MCF 10A (cell line): ENCODE measurements around the gene CCDC73. TPM values are rescaled to one million over a fixed set of nuclear protein-coding genes. Genes with fewer than 3 reads are reported as not detected.

Source experiments
- BruUV-seq: library from RNA; stranded (reverse); fragments of 400-500 nt; replicated peaks from 2 replicates; lab custom pipeline; 2021; lab: Mats Ljungman, UMichigan
- CTCF ChIA-PET: fragments of 300-600 bp; sonication (Branson Sonifier 250); formaldehyde crosslinking; extraction: SDS; loops from one replicate; lab custom pipeline; 2021; ENCODE audit warnings: antibody characterized with exemption, inconsistent platforms; lab: Yijun Ruan, JAX
- POLR2A ChIA-PET: fragments of 300-600, 350-650 bp; sonication (Branson Sonifier 250); formaldehyde crosslinking; extraction: SDS; loops from one replicate; lab custom pipeline; 2020; ENCODE audit warnings: antibody characterized with exemption, inconsistent platforms; lab: Yijun Ruan, JAX
- DNase-seq: peaks from one replicate; pipeline ENCODE4 v3.0.0-alpha.2; 2018; ENCODE audit not compliant: unreplicated experiment
- H3K27ac Mint-ChIP-seq: one replicate; pipeline ENCODE4 v1.8.0; 2022; ENCODE audit warnings: mild to moderate bottlenecking, low read depth, mixed read lengths; ENCODE audit not compliant: unreplicated experiment
- H3K27me3 Mint-ChIP-seq: one replicate; pipeline ENCODE4 v1.8.0; 2022; ENCODE audit warnings: mixed read lengths; ENCODE audit not compliant: insufficient read depth, unreplicated experiment
- H3K36me3 Mint-ChIP-seq: one replicate; pipeline ENCODE4 v1.8.0; 2022; ENCODE audit warnings: mild to moderate bottlenecking, moderate library complexity, mixed read lengths; ENCODE audit not compliant: insufficient read depth, unreplicated experiment
- H3K4me1 Mint-ChIP-seq: one replicate; pipeline ENCODE4 v1.8.0; 2022; ENCODE audit warnings: mixed read lengths; ENCODE audit not compliant: insufficient read depth, unreplicated experiment
- H3K4me3 Mint-ChIP-seq: one replicate; pipeline ENCODE4 v1.8.0; 2022; ENCODE audit warnings: mild to moderate bottlenecking, moderate library complexity, mixed read lengths; ENCODE audit not compliant: unreplicated experiment
- H3K9me3 Mint-ChIP-seq: one replicate; pipeline ENCODE4 v1.8.0; 2022; ENCODE audit warnings: mixed read lengths; ENCODE audit not compliant: unreplicated experiment
- CTCF ChIP-seq: fragments of 200-600 bp; IDR thresholded peaks from one replicate; pipeline ENCODE4 v1.8.0; 2022; ENCODE audit warnings: antibody characterized with exemption, mild to moderate bottlenecking; ENCODE audit not compliant: unreplicated experiment
- intact Hi-C: fragments of 100-400 bp; cut with micrococcal nuclease; formaldehyde crosslinking; loops from 2 replicates; pipeline ENCODE4 v1.14.1; 2022
- total RNA-seq: library from RNA; stranded (reverse); gene quantifications from 2 replicates; pipeline ENCODE4 v1.2.3, GENCODE V29; 2022

CCDC73 gene
- total RNA-seq, 1 experiment from 2014 or later: 0.09 TPM

DNA sequence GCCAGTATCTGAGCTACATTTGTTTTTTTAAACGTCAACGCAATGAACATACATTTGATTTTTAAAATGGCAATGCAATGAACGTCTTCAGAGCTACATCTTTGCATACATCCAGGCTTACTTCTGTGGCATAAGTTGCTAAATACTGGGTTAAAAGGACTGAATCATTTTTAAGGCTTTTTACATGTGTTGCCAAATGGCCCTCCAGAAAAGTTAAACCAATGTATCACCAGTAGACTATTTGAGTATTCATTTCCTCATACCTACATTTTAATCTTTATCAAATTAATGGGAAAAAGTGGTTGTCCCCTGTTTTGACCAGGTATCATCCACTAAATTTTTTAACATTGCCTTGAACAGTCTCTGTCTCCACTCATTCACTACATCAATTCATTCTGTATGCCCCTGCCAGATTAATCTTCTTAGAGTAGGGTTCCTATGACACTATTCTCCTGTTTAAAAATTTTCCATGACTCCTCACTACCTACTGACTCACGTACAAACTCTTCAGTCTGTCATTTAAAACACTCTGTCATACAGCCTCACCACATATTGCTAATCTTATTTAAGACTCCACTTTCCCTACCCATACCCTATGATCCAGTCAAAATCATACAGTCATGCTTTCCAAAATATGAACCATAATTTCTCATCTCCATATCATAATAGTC, 22.9 kb upstream of the CCDC73 start:
- Mint-ChIP-seq H3K27ac (no peak overlapping the region), H3K4me1 (peaks cover 17% of the 10 kb centered on the region), H3K9me3 (no peaks in the 10 kb centered on the region), H3K4me3 (no peak overlapping the region), H3K36me3 (no peaks in the 10 kb centered on the region), H3K27me3 (no peaks in the 10 kb centered on the region)
- POLR2A ChIA-PET: interaction anchor here (0.7 to 1.4 kb wide), 2 partner anchors 12 to 75 kb away, joined by 3 to 5 read pairs; partner anchors contain the start of genes PRRG4 and QSER1
- no TSS peak for BruUV-seq
- TF ChIP-seq CTCF: no peak
- CTCF ChIA-PET: interaction anchor here (1.9 to 2.2 kb wide), 2 partner anchors 8 to 25 kb away, joined by 6 to 9 read pairs; no protein-coding TSS in a partner anchor
- intact Hi-C loops: no loop called here
- no peak for DNase-seq

DNA sequence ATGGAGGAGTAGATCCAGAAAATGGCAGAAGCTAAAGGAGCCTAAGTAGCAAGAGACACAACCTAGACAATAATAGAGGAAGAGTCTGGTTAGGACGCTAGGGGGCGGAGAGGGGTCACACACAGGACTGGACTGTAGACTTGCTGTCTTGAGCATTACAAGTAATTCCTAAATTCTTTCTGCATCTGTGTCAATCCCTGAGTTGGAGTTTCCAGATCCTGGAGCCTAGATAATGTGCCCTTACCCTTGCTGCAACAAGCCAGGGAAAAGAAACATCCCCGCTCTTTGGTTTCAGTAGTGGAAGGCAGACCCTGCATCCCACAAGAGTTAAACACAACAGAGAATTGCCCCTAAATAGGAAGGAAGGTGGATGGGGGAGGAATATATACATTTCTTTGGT, 14.9 kb upstream of the CCDC73 start:
- H3K9me3 Mint-ChIP-seq: no peaks in the 10 kb centered on the region

GRCh38 chr11:32796425-32796824, 2.0 kb upstream of the CCDC73 start:
- Mint-ChIP-seq H3K4me3 (no peak overlapping the region), H3K27ac (no peak overlapping the region), H3K4me1 (peaks cover 5% of the 10 kb centered on the region), H3K27me3 (no peaks in the 10 kb centered on the region), H3K36me3 (no peaks in the 10 kb centered on the region), H3K9me3 (no peaks in the 10 kb centered on the region)
- no TSS peak for BruUV-seq
- ChIA-PET CTCF (interaction anchor here (0.6 to 1.6 kb wide), 3 partner anchors 82 to 473 kb away, joined by 3 to 6 read pairs (median 5); no protein-coding TSS in a partner anchor), POLR2A (interaction anchor here (1.1 kb wide), 1 partner anchor 247 kb away, joined by 3 read pairs; no protein-coding TSS in a partner anchor)
- intact Hi-C loops: no loop called here
- TF ChIP-seq CTCF: no peak
- no peak for DNase-seq

More for the DNA sequence above, 14.9 kb upstream of the CCDC73 start:
- no peaks in the 10 kb centered on the region for H3K36me3 Mint-ChIP-seq
- no peak overlapping the region for H3K27ac Mint-ChIP-seq
- intact Hi-C loops: loop anchor here (1.0 to 5.0 kb wide), 3 partner anchors 85 to 256 kb away; no protein-coding TSS in a partner anchor
- no peak overlapping the region for H3K4me3 Mint-ChIP-seq
- POLR2A ChIA-PET: interaction anchor here (0.6 to 2.6 kb wide), 4 partner anchors 9 to 512 kb away, joined by 3 to 27 read pairs (median 4); partner anchors contain the start of gene QSER1
- H3K4me1 Mint-ChIP-seq: no peaks in the 10 kb centered on the region
- BruUV-seq: no TSS peak
- H3K27me3 Mint-ChIP-seq: no peaks in the 10 kb centered on the region
- TF ChIP-seq CTCF: peak; percentile 83
- DNase-seq: peak; percentile 82
- CTCF ChIA-PET: interaction anchor here (0.6 to 2.7 kb wide), 36 partner anchors 9 to 507 kb away, joined by 3 to 16 read pairs (median 4); partner anchors contain the start of gene QSER1

DNA sequence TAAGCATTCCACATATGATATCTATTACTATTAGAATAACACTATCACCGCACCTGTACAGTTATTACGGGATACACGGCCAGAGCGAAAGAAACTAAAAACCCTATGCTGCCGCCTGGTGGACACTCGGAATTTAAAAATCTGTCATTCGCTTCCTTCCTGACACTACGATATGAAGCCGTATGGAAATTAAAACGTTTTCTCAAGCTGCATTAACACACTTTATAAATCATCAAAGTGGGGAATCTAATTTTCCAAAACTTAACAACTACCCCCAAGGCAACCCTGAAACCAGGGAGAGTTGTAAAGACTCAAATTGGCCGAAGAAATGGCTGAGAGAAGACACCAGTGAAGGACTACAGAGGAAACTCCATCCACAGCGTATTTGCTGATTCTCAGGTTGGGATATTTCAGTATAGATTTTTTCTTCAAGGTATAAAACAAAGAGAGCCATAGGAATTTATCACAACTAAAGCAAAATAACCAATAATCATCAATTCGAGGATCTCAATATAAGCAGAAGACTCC, 1.4 kb downstream of the CCDC73 start:
- Mint-ChIP-seq H3K36me3 (no peaks in the 10 kb centered on the region), H3K4me1 (peaks cover 5% of the 10 kb centered on the region), H3K27me3 (no peaks in the 10 kb centered on the region), H3K27ac (no peak overlapping the region), H3K4me3 (no peak overlapping the region), H3K9me3 (no peaks in the 10 kb centered on the region)
- TF ChIP-seq CTCF: peak; percentile 62
- intact Hi-C loops: loop anchor here (1.0 to 5.0 kb wide), 5 partner anchors 41 to 470 kb away; partner anchors contain the start of gene EIF3M
- peak; percentile 66 for DNase-seq
- BruUV-seq: no TSS peak
- ChIA-PET POLR2A (interaction anchor here (0.7 to 1.2 kb wide), 2 partner anchors 44 to 99 kb away, joined by 3 read pairs; partner anchors contain the start of gene QSER1), CTCF (interaction anchor here (0.6 to 5.7 kb wide), 36 partner anchors 13 to 1830 kb away, joined by 3 to 60 read pairs (median 4); no protein-coding TSS in a partner anchor)
